ENCODE results near the gene ANTXR1.

DNA sequence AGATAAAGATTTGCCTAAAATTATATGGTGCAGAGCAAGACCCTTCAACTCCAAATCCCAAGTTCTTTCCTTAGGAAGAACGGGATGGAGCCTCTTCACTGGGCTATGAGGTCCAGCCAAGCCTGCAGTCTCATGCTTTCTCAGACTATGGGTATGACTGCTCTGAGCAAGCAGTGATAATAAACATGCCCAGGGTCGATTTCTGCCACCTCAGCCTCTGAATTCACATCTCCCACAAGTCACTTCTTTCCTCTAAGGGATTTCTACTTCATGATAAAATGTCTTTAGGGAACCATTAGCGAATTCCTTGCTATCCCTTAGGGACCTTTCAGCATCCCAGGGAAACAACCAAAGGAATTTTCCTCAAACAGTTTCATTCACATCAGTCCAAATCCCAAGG is 279.3 kb downstream of the ANTXR1 start:
- TF ChIP-seq POLR2AphosphoS5 (IDR thresholded peaks at IDR 0.05; ENCODE audit: low read depth, low read length): no peak
- TF ChIP-seq, protein P1, sequence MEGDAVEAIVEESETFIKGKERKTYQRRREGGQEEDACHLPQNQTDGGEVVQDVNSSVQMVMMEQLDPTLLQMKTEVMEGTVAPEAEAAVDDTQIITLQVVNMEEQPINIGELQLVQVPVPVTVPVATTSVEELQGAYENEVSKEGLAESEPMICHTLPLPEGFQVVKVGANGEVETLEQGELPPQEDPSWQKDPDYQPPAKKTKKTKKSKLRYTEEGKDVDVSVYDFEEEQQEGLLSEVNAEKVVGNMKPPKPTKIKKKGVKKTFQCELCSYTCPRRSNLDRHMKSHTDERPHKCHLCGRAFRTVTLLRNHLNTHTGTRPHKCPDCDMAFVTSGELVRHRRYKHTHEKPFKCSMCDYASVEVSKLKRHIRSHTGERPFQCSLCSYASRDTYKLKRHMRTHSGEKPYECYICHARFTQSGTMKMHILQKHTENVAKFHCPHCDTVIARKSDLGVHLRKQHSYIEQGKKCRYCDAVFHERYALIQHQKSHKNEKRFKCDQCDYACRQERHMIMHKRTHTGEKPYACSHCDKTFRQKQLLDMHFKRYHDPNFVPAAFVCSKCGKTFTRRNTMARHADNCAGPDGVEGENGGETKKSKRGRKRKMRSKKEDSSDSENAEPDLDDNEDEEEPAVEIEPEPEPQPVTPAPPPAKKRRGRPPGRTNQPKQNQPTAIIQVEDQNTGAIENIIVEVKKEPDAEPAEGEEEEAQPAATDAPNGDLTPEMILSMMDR (IDR thresholded peaks at IDR 0.05; ENCODE audit: control extremely low read depth in 1 of 3, insufficient read depth in 1 of 3, low read depth in 1 of 3, low read length in 3 of 3): no peak
- no peak for TF ChIP-seq SIN3A (conservative IDR thresholded peaks at IDR 0.05 in 1 of 2, IDR thresholded peaks at IDR 0.05 in 1 of 2; ENCODE audit: low read depth in 1 of 2, low read length in 2 of 2)
- no peak for TF ChIP-seq POLR2A (IDR thresholded peaks at IDR 0.05; ENCODE audit: control extremely low read depth in 1 of 2, low read depth in 2 of 2, low read length in 2 of 2)
- TF ChIP-seq USF2 (IDR thresholded peaks at IDR 0.05; ENCODE audit: low read length): no peak

Measured in H1 (cell line).